NCI-H2081 (cell line): ENCODE results near the gene PGM1.
"Not testable (repeated sequence)": the region's sequence is repeated elsewhere in the genome, so short reads cannot be mapped to it uniquely, and the experiment has no call there.

ENCODE experiments used
- DNase-seq, 2 experiments: peaks; one replicate each; lab custom pipeline; 2025; lab: John Stamatoyannopoulos, UW

The PGM1 gene

DNA sequence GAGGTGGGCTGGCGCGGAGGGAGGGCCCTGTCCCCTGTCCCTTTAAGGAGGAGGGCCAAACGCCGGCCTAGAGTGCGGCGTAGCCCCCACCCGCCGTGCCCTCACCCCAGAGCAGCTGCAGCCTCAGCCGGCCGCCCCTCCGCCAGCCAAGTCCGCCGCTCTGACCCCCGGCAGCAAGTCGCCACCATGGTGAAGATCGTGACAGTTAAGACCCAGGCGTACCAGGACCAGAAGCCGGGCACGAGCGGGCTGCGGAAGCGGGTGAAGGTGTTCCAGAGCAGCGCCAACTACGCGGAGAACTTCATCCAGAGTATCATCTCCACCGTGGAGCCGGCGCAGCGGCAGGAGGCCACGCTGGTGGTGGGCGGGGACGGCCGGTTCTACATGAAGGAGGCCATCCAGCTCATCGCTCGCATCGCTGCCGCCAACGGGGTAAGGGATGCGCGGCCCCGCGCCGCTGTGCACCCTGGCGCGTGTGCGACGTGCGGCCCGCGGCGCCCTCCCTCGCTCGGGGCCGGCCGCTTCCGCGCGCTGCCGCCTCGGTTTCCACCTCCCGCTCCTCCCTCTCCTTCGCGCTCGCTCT lies at the start of gene PGM1:
Gene PGM1 (plus strand): TSS at position 109 of the 583 bp plus-strand sequence. CDS start 78 bp downstream, at position 187.
- peak; percentile 48 to 70 for DNase-seq

GRCh38 chr1:63545780-63546179 lies 47.4 kb upstream of the PGM1 start:
- no peak for DNase-seq

GRCh38 chr1:63547621-63548294 lies 45.5 kb upstream of the PGM1 start:
- DNase-seq = no peak

GRCh38 chr1:63548303-63548702 lies 44.9 kb upstream of the PGM1 start:
- DNase-seq = no peak

- DNase-seq = no peak
These were observed 44.3 kb upstream of the PGM1 start for GRCh38 chr1:63548877-63549276.

- no peak for DNase-seq
These were observed 37.7 kb upstream of the PGM1 start for GRCh38 chr1:63555480-63555879.

DNA sequence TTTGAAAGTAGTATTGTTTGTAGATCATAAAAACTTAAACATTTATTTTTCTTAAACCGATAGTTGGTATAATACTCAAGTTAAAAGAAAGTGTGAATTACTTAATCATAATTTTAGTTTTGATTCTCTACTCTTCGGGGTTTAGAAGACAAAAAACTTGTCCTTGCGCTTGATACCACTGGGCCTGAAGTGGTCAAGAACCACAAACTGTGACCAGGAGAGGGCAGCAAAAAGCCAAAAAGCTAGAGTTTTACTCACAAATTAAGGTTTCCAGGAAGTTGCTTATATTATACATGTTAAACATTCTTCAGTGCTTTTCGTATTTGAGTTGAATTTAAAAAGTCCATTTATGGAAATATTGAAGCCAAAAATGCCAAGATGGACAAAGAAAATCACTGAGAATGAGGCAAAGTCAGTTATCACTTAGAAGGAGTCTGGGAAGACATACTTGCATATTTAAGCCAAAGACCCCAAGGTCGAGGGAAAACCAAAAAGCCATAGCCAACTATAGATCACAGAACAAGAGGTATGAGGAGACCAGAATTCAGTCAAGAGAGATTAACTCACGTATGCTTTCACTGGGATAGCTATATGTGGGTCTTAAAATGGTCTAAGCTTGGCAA lies 35.7 kb upstream of the PGM1 start:
- peak in 1 of 2 experiments; percentile 5 for DNase-seq

GRCh38 chr1:63559357-63559756 lies 33.9 kb upstream of the PGM1 start:
- no peak for DNase-seq

DNA sequence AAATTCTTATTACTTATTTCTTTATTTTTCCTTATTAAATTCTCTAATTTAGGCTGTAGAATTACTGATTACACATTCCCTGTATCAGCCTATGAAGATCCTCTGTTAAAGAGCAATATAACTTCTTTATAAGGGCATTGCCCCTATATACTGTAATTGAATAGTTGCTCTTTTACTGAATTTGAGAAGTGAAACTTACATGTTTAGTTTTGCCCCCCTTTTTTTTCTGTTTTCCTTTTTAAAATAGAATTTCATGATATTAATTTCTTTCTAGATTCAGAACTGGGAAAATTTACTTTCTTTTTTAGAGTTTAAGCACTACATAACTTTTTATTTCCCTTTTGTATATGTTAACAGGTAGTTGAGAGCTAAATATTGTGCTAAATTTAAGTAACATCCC lies 29.5 kb upstream of the PGM1 start:
- no peak for DNase-seq

GRCh38 chr1:63569068-63569467 lies 24.1 kb upstream of the PGM1 start:
- DNase-seq = no peak

DNA sequence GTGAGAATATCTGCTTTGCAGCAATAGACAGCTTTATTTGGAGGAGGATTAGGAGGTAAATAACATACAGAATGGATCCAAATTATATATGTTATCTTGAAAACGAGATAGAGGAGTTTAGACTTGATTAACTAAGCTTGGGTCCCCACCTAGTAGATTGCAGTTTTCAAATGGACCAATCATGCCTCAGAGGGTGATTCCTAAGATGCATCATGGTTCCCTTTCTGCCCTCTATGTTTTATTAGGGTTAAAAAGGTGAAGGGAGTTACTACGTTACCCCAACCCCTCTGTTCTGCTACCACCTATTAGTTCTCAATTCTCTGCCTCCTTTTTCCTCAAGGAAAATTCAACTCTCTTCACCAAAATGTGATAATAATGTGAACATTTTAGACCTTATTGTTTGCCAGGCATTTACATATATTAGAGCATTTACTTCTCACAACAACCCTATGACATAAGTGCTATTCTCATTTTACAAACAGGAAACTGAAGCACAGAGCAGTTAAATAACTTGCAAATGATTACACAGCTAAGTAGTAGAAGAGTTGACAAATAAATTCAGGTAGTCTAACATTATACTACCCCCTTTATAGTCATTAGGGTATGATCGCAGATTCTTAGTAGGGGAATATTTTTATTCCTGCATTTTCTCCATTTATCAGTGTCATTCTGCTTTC lies 23.4 kb upstream of the PGM1 start:
- DNase-seq = no peak

GRCh38 chr1:63572686-63573085 lies 20.5 kb upstream of the PGM1 start:
- DNase-seq = not testable (repeated sequence)

DNA sequence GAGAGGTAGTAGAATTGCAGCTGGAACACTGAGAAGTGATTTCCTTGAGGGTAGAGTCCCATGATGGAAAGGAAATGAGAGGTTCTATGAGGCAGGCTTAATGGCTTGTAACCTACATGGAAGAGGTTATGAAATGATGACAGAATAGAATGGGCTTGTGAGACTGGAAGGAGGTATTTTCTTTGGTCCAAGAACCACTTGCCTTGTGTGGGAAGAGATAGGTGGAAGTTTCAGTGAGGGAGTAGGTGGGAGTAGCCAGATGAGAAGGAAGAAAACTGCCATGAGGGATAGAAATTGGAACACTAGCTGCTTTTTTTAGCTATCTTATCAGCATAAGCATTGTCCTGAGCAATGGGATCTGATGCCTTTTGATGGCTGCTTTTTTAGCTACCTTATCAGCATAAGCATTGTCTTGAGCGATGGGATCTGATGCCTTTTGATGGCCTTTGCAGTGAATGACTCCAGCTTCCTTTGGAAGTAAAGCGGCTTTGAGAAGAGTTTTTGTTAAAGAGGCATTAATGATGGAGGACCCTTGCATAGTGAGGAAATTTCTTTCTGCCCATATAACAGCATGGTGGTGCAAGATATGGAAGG lies 18.9 kb upstream of the PGM1 start:
- not testable (repeated sequence) for DNase-seq

- DNase-seq = peak in 1 of 2 experiments; percentile 22
These were observed 17.8 kb upstream of the PGM1 start for GRCh38 chr1:63575340-63575826.

DNA sequence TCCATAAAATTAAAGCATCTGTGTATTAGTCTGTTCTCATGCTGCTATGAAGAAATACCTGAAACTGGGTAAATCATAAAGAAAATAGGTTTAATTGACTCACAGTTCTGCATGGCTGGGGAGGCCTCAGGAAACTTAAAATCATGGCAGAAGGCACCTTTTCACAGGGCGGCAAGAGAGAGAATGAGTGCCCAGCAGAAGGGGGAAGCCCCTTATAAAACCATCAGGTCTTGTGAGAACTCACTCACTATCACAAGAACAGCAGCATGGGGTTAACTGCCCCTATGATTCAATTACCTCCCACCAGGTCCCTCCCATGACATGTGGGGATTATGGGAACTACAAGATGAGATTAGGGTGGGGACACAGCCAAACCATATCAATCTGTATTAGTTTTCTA lies 6.9 kb upstream of the PGM1 start:
- DNase-seq = not testable (repeated sequence)

GRCh38 chr1:63590166-63590560 lies 3.0 kb upstream of the PGM1 start:
- DNase-seq = no peak

DNA sequence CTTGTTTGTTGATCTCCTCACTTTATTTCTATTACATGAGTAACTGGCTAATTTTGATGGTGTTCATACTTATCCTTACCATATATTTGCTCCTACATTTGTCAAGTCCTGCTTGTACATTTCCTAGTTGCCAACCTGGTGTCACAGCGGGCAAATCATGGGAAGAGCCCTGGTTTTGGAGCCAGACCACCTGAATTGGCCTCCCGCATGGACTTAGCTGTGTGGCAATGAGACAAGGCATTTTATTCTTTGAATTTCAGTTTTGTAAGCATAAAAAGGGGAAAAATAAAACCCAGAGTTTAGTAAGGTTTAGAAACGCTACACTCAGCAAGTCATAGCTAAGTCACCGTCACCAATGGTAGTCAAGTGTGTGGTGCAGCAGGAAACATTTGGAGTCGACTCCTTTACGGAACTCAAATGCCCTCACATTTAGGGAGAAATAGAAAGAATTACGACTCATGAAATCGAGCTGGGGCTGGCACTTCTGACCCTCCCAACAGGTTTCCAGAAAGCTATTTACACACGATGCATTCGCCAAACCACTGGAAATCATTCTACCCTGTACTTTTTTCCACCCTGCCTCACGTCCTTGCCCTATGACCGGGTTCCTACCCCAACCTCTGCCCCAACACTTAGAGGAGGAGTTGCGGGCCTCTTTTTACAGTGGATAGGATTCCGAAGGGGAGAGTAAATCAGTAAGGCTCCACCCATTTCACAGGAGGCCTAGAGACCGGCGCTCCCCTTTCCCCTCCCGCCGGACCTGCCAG lies 492 bp upstream of the PGM1 start:
- DNase-seq = no peak

DNA sequence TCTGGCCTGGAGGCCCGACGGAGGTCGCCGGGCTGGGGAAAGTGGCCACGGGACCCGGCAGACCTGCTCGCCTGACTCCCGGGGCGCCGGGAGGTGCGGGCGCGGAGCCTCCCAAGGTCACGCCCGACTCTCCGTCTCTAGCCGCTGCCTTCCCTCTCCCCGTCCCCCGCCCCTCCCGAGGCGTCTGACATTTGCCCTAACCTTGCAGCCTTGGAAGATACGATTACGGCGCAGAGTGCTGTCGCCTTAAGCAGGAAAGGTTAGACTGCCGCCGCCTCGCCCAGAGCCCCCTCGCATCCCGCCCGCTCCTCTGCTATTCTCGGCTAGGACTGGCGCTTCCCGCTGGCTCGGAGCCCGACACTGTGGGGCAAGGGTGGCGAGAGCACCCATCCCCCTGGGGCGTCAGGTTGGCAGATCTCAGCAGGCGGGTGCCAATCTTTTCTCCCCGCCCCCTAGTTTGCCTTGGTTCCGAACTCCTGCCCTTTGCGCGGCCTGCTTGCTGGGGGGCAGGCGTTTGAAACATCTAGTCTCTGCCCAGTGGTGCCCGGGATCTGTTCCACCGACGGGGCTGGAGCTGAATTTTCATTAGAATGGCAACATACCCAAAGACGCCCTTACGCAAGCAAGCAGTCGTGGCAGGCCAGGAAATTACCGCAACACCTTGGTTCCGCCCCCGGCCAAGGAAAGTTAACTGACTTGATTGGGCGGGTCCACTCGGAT lies 835 bp downstream of the PGM1 start:
- peak; percentile 17 to 36 for DNase-seq

DNA sequence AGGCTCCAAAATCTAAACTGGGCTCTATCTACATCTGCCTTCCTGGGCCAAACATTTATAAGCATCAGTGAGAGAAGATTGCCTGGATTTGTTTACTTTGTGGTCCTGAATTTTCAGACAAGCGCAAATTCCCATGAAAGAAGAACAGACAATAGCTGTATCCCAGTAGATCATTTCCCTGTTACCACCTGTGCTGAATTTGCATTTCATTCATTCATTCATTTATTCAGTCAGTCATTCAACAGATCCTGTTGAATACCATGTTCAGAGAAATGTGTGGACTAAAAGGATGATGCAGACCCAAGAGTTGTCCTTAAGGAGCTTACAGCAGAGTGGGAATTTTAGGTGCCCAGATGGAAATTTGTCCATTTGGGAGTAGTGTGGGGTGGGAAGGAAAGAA lies 2.2 kb downstream of the PGM1 start:
- DNase-seq = no peak

DNA sequence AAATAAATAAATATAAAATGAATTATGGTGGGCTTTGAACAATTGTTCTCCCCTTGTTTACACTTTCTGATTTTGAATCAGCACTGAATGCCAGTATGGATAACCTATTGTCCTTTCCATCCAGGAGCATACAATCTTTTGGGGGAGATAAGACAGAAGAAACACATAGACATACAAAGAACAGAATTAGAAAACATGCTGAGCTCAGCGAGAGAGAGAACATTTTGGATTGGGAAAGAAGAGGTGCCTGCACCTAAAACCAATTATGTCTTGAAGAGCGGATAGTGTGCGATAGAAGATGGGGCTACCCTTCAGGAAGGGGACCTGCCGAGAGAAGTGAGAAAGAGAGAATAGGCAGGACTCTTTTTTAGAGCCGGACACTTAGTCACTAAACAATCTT lies 6.6 kb downstream of the PGM1 start:
- no peak for DNase-seq

- DNase-seq = no peak
These were observed 7.0 kb downstream of the PGM1 start for GRCh38 chr1:63600248-63600647.
